Measurements from ENCODE around the gene SLF2.

DNA sequence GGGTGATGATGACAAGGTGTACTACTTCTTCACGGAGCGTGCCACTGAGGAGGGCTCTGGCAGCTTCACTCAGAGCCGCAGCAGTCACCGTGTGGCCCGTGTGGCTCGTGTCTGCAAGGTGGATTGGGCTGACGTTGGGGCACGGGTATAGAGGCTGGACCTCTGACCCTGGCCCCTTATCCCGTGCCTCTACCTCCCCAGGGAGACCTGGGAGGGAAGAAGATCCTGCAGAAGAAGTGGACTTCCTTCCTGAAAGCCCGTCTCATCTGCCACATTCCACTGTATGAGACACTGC, 66.1 kb downstream of the SLF2 start:
- TF ChIP-seq, protein P1, sequence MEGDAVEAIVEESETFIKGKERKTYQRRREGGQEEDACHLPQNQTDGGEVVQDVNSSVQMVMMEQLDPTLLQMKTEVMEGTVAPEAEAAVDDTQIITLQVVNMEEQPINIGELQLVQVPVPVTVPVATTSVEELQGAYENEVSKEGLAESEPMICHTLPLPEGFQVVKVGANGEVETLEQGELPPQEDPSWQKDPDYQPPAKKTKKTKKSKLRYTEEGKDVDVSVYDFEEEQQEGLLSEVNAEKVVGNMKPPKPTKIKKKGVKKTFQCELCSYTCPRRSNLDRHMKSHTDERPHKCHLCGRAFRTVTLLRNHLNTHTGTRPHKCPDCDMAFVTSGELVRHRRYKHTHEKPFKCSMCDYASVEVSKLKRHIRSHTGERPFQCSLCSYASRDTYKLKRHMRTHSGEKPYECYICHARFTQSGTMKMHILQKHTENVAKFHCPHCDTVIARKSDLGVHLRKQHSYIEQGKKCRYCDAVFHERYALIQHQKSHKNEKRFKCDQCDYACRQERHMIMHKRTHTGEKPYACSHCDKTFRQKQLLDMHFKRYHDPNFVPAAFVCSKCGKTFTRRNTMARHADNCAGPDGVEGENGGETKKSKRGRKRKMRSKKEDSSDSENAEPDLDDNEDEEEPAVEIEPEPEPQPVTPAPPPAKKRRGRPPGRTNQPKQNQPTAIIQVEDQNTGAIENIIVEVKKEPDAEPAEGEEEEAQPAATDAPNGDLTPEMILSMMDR (conservative IDR thresholded peaks at IDR 0.05) = no peak
- TF ChIP-seq EZH2 (IDR thresholded peaks at IDR 0.05; ENCODE audit: low read depth) = no peak

All from PC-9 (cell line).